Measurements from ENCODE around the gene MIEF2. TPM values are rescaled to one million over a fixed set of nuclear protein-coding genes. Genes with fewer than 3 reads are reported as not detected.

The MIEF2 gene
- total RNA-seq, 6 experiments from 2014 or later, result 13.3 to 19.9 (median 16.6) TPM

DNA sequence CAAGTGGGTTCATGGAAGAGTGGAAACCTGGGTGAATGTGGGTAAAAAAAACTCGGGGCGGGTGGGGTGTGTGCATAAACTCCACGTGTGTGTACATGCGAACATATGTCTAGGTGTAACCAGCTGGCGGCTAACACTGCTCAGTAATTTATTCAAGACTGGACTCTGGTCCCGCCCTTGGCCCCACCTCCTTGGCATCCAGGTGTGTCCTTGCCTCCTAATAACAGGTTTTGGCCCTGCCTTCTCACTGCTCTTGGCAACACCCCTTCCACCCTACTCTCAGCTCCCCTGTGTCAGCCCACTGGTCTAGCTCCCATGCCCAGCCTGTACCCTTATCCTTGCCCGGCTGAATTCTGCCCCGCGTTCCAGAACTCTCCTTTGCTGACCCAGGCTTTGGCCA, 10.2 kb upstream of the MIEF2 start:
- no peaks in the 10 kb centered on the region for H3K9me3 Mint-ChIP-seq
- H3K27me3 Mint-ChIP-seq (ENCODE audit: insufficient read depth), result peaks cover 10% of the 10 kb centered on the region
- H3K4me3 Mint-ChIP-seq, result no peak overlapping the region
- DNase-seq, result no peak
- H3K27ac Mint-ChIP-seq, result no peak overlapping the region
- peaks cover 29% of the 10 kb centered on the region for H3K36me3 Mint-ChIP-seq (ENCODE audit: low read depth)
- H3K4me1 Mint-ChIP-seq (ENCODE audit: low read depth), result peaks cover 15% of the 10 kb centered on the region
- TF ChIP-seq, protein P1, sequence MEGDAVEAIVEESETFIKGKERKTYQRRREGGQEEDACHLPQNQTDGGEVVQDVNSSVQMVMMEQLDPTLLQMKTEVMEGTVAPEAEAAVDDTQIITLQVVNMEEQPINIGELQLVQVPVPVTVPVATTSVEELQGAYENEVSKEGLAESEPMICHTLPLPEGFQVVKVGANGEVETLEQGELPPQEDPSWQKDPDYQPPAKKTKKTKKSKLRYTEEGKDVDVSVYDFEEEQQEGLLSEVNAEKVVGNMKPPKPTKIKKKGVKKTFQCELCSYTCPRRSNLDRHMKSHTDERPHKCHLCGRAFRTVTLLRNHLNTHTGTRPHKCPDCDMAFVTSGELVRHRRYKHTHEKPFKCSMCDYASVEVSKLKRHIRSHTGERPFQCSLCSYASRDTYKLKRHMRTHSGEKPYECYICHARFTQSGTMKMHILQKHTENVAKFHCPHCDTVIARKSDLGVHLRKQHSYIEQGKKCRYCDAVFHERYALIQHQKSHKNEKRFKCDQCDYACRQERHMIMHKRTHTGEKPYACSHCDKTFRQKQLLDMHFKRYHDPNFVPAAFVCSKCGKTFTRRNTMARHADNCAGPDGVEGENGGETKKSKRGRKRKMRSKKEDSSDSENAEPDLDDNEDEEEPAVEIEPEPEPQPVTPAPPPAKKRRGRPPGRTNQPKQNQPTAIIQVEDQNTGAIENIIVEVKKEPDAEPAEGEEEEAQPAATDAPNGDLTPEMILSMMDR (IDR thresholded peaks at IDR 0.05), result no peak

DNA sequence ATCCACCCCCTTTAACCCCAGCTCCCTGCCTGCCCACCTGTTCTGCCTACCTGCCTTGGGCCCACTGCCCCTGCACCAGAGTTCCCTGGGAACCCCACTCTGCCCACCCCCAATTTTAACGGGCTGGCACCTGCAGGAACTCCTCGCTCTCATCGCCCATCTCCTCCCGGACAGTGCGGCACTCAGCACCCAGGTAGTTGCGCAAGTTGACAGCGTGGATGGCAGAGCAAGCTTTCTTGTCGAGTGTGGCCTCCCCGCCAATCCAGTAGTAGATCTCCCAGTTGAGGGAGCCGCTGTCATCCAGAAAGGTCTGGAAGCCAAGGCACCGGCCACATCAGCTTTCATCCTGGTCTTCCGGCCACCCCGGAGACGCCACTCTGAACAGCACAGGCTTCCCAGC, 9.8 kb upstream of the MIEF2 start:
- H3K36me3 Mint-ChIP-seq (ENCODE audit: low read depth), result peaks cover 24% of the 10 kb centered on the region
- peaks cover 8% of the 10 kb centered on the region for H3K27me3 Mint-ChIP-seq (ENCODE audit: insufficient read depth)
- no peaks in the 10 kb centered on the region for H3K9me3 Mint-ChIP-seq
- TF ChIP-seq, protein P1 (IDR thresholded peaks at IDR 0.05), result no peak
- H3K4me1 Mint-ChIP-seq (ENCODE audit: low read depth), result peaks cover 15% of the 10 kb centered on the region
- H3K4me3 Mint-ChIP-seq, result no peak overlapping the region
- DNase-seq, result no peak
- H3K27ac Mint-ChIP-seq, result no peak overlapping the region

DNA sequence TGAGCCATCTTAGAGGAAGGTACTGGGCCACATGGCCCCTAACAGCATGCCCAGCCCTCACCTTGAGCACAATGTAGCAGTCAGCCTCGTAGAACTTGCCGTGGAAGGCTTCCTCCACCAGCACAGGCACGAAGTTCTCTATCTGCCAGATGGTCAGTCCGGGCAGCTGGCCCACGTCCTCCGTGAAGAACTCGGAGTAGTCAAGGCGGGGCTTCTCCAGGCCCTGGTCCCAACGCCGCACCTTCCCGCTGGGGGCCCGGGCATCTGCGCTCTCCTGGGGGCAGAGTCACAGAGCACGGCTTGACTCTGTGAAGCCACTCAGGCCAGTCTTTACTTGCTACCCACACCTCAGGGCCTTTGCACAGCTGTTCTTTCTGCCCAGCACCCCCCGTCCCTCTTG, 9.3 kb upstream of the MIEF2 start:
- H3K36me3 Mint-ChIP-seq (ENCODE audit: low read depth), result peaks cover 21% of the 10 kb centered on the region
- H3K4me3 Mint-ChIP-seq, result no peak overlapping the region
- no peaks in the 10 kb centered on the region for H3K9me3 Mint-ChIP-seq
- DNase-seq, result no peak
- peaks cover 8% of the 10 kb centered on the region for H3K27me3 Mint-ChIP-seq (ENCODE audit: insufficient read depth)
- TF ChIP-seq, protein P1 (IDR thresholded peaks at IDR 0.05), result no peak
- no peak overlapping the region for H3K27ac Mint-ChIP-seq
- H3K4me1 Mint-ChIP-seq (ENCODE audit: low read depth), result peaks cover 15% of the 10 kb centered on the region

DNA sequence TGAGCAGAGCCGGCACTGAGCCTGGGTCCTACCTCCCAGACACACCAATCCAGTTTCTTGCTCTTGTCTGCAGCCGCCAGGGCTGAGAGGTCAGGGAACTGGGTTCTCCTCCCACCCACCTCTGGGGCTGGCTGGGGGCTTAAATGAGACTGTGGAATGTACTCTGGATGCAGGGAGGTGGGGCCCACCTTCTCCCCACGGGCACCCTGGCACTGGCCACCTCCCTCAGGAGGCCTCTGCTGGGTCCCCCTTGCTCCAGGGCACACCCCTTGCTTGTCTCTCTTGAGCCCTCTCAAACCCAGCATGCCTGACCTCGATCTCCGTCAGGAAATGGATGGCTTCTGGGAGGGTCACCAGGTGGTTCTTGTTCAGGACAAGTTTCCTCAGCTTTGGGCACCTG, 8.3 kb upstream of the MIEF2 start:
- no peak for DNase-seq
- Mint-ChIP-seq H3K4me3 (no peak overlapping the region), H3K9me3 (no peaks in the 10 kb centered on the region), H3K36me3 (ENCODE audit: low read depth) (peaks cover 21% of the 10 kb centered on the region), H3K27ac (no peak overlapping the region), H3K27me3 (ENCODE audit: insufficient read depth) (peaks cover 7% of the 10 kb centered on the region), H3K4me1 (ENCODE audit: low read depth) (peaks cover 20% of the 10 kb centered on the region)
- TF ChIP-seq, protein P1 (IDR thresholded peaks at IDR 0.05), result no peak

DNA sequence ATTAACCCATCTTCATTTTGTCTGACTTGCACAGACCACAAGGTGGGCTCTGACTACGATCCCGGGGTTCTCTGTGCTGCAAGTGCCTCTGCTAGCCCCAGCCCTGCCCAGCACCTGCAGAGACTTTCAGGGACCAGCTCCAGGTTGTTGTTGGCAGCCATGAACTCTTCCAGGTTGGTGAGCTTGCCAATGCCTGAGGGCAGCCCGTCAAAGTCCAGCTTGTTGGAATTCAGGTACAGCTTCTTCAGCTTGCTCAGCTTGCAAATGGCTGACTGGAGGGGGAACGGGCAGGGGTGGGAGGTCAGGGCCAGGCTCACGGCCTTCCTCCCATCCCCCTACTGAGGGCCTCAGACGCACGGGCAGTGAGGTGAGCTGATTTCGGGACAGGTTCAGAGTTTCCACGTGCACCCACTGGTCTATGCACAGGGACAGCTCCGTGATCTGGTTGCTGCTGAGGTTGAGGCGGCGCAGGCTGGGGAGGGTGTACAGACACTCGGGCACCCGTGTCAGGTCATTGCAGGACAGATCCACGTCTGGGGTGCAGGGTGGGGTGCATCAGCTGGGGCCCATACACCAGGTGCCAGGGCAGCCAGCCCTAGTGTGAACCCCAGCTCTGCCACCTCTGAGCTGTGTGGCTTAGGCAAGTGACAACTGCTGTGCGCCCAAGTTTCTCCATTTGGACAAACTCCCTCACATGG, 7.1 kb upstream of the MIEF2 start:
- Mint-ChIP-seq H3K27ac (no peak overlapping the region), H3K9me3 (no peaks in the 10 kb centered on the region), H3K4me3 (no peak overlapping the region), H3K4me1 (ENCODE audit: low read depth) (peaks cover 18% of the 10 kb centered on the region), H3K36me3 (ENCODE audit: low read depth) (peaks cover 16% of the 10 kb centered on the region), H3K27me3 (ENCODE audit: insufficient read depth) (peaks cover 2% of the 10 kb centered on the region; the same call in 1 of the 2 replicates)
- TF ChIP-seq, protein P1 (IDR thresholded peaks at IDR 0.05), result no peak
- no peak for DNase-seq
